Right lobe of liver (tissue), 4 donors: ENCODE results near the gene PHF1.

ENCODE experiments used
- CTCF ChIP-seq, 4 donors: fragments of 200-600 bp in 3 of 4; fragments of 450-650 bp in 1 of 4; IDR thresholded peaks; one replicate each; pipeline versions ENCODE4 v1.5.1 to v1.8.0; 2016 to 2022; ENCODE audit warnings: antibody characterized with exemption in 4 of 4, mild to moderate bottlenecking in 2 of 4
- POLR2A ChIP-seq: fragments of 450-650 bp; IDR thresholded peaks from one replicate; pipeline ENCODE4 v1.6.1; 2017; ENCODE audit warnings: antibody characterized with exemption, mild to moderate bottlenecking
- donor health status: DM: no; HTN: no; CAD: no.
- donor health status: DM: no; HTN: no; CAD: no.
- donor health status: DM: no; HTN: yes; CAD: no.

GRCh38 chr6:33445119-33445603 lies 34.3 kb downstream of the PHF1 start:
- TF ChIP-seq CTCF (IDR thresholded peaks at IDR 0.05), result no peak
- no peak for TF ChIP-seq POLR2A
